ENCODE measurements around the gene SLIT3.

DNA sequence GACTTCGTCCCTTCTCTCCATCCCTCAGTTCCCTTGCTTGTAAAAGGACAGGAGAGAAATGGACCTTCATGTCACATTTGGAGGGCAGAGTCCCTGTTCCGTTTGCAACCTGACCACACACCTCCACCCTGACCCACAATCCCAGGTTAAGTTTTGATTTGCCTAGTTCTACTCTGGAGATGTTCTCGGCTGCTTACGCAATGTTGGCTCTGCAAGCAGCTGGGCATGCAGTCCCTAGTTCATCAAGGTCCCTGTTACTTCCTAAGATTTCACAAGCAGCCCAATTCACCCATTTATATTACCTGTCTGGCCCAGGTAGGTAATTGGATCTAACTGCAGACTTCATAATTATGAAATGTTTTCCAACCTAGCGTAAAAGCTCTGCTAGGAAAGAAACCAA lies 28.8 kb downstream of the SLIT3 start:
- TF ChIP-seq CTCF (conservative IDR thresholded peaks at IDR 0.05; ENCODE audit: low read length) = no peak
- TF ChIP-seq EZH2phosphoT487 (IDR thresholded peaks at IDR 0.05; ENCODE audit: borderline replicate concordance) = no peak

Measured in Loucy (cell line).